Putamen (tissue), 1 donor: ENCODE data around the gene WDR90.
"Not testable (repeated sequence)": the region's sequence is repeated elsewhere in the genome, so short reads cannot be mapped to it uniquely, and the experiment has no call there.

ENCODE experiments used
- DNase-seq: peaks from one replicate; pipeline ENCODE4 v3.0.0-alpha.2; 2016; ENCODE audit warnings: low spot score

The WDR90 gene

GRCh38 chr16:689175-689897, 40.2 kb downstream of the WDR90 start:
- DNase-seq, result no peak

GRCh38 chr16:691242-691641, 42.1 kb downstream of the WDR90 start:
- DNase-seq, result not testable (repeated sequence)

GRCh38 chr16:692356-693108, 43.4 kb downstream of the WDR90 start:
- no peak for DNase-seq

- no peak for DNase-seq
These were observed 44.2 kb downstream of the WDR90 start for GRCh38 chr16:693364-693763.

- no peak for DNase-seq
These were observed 44.6 kb downstream of the WDR90 start for GRCh38 chr16:693766-694165.

GRCh38 chr16:694187-694862, 45.2 kb downstream of the WDR90 start:
- DNase-seq, result no peak

- no peak for DNase-seq
These were observed 45.7 kb downstream of the WDR90 start for GRCh38 chr16:694863-695354.

GRCh38 chr16:695355-696089, 46.4 kb downstream of the WDR90 start:
- no peak for DNase-seq

GRCh38 chr16:698911-699671, 49.9 kb downstream of the WDR90 start:
- no peak for DNase-seq

GRCh38 chr16:700684-701584, 51.8 kb downstream of the WDR90 start:
- DNase-seq, result no peak

GRCh38 chr16:702341-702740, 53.2 kb downstream of the WDR90 start:
- no peak for DNase-seq

- DNase-seq, result peak; percentile 76
These were observed 54.2 kb downstream of the WDR90 start for GRCh38 chr16:703406-703805.

- DNase-seq, result no peak
These were observed 54.9 kb downstream of the WDR90 start for GRCh38 chr16:704047-704446.

GRCh38 chr16:704552-705380, 55.6 kb downstream of the WDR90 start:
- no peak for DNase-seq

GRCh38 chr16:705431-706188, 56.4 kb downstream of the WDR90 start, which contains the start of gene FBXL16:
Gene FBXL16 (minus strand): TSS chr16:705801. CDS start chr16:697405, 8,396 bp downstream.
- no peak for DNase-seq

- no peak for DNase-seq
These were observed 57.3 kb downstream of the WDR90 start for GRCh38 chr16:706189-707061.

- no peak for DNase-seq
These were observed 57.9 kb downstream of the WDR90 start for GRCh38 chr16:707062-707538.
